Measurements from ENCODE around the gene RPL19.

The RPL19 gene

GRCh38 chr17:39173080-39173479, 27.0 kb upstream of the RPL19 start:
- DNase-seq (ENCODE audit: low read depth), result no peak

GRCh38 chr17:39173526-39174274, 26.4 kb upstream of the RPL19 start:
- no peak for DNase-seq (ENCODE audit: low read depth)

- DNase-seq (ENCODE audit: low read depth), result no peak
These were observed 25.0 kb upstream of the RPL19 start for GRCh38 chr17:39174920-39175694.

GRCh38 chr17:39175695-39176093, 24.4 kb upstream of the RPL19 start:
- no peak for DNase-seq (ENCODE audit: low read depth)

- DNase-seq (ENCODE audit: low read depth), result no peak
These were observed 22.8 kb upstream of the RPL19 start for GRCh38 chr17:39177256-39177655.

GRCh38 chr17:39178536-39178935, 21.5 kb upstream of the RPL19 start:
- no peak for DNase-seq (ENCODE audit: low read depth)

- DNase-seq (ENCODE audit: low read depth), result no peak
These were observed 18.8 kb upstream of the RPL19 start for GRCh38 chr17:39181303-39181702.

GRCh38 chr17:39183045-39183444, 17.0 kb upstream of the RPL19 start:
- DNase-seq (ENCODE audit: low read depth), result no peak

GRCh38 chr17:39183720-39184119, 16.4 kb upstream of the RPL19 start:
- no peak for DNase-seq (ENCODE audit: low read depth)

- DNase-seq (ENCODE audit: low read depth), result no peak
These were observed 13.5 kb upstream of the RPL19 start for GRCh38 chr17:39186481-39187002.

- DNase-seq (ENCODE audit: low read depth), result no peak
These were observed 12.8 kb upstream of the RPL19 start for GRCh38 chr17:39187152-39187830.

- DNase-seq (ENCODE audit: low read depth), result no peak
These were observed 8.2 kb upstream of the RPL19 start for GRCh38 chr17:39191750-39192510.

GRCh38 chr17:39192901-39193300, 7.2 kb upstream of the RPL19 start:
- no peak for DNase-seq (ENCODE audit: low read depth)

GRCh38 chr17:39193346-39193745, 6.7 kb upstream of the RPL19 start:
- no peak for DNase-seq (ENCODE audit: low read depth)

GRCh38 chr17:39194089-39194984, 5.7 kb upstream of the RPL19 start:
- DNase-seq (ENCODE audit: low read depth), result no peak

- no peak for DNase-seq (ENCODE audit: low read depth)
These were observed 5.0 kb upstream of the RPL19 start for GRCh38 chr17:39194985-39195524.

GRCh38 chr17:39195568-39196160, 4.4 kb upstream of the RPL19 start:
- DNase-seq (ENCODE audit: low read depth), result no peak

- no peak for DNase-seq (ENCODE audit: low read depth)
These were observed 3.8 kb upstream of the RPL19 start for GRCh38 chr17:39196241-39196807.

- no peak for DNase-seq (ENCODE audit: low read depth)
These were observed 3.2 kb upstream of the RPL19 start for GRCh38 chr17:39196808-39197291.

Measured in non-pigmented ciliary epithelial cell (primary cell).